SK-N-SH (cell line): ENCODE data around the gene SPATC1L. TPM values are rescaled to one million over a fixed set of nuclear protein-coding genes. Genes with fewer than 3 reads are reported as not detected.

ENCODE experiments used
- CTCF ChIA-PET: fragments of 300-600, 350-600 bp; formaldehyde crosslinking; extraction: SDS; loops from one replicate; lab custom pipeline; 2021; lab: Yijun Ruan, JAX
- POLR2A ChIA-PET: fragments of 350-600 bp; sonication (Branson Sonifier 250); formaldehyde crosslinking; extraction: SDS; loops from one replicate; lab custom pipeline; 2020; ENCODE audit warnings: antibody characterized with exemption, inconsistent platforms; lab: Yijun Ruan, JAX
- DNase-seq: peaks from one replicate; pipeline ENCODE4 v3.0.0; 2012
- H2AFZ ChIP-seq: fragments of 200-600 bp; sonication (generic); 2 replicates; pipeline ENCODE4 v1.8.1; 2016; ENCODE audit warnings: antibody characterized with exemption, mild to moderate bottlenecking, low read depth
- H3F3A ChIP-seq: fragments of 200-600 bp; sonication (generic); replicated peaks from 2 replicates; pipeline ENCODE3; 2016; ENCODE audit warnings: antibody characterized with exemption, mild to moderate bottlenecking; ENCODE audit not compliant: insufficient read depth
- H3K27ac ChIP-seq, 2 experiments: fragments of 200-500 bp in 1 of 2; fragments of 200-600 bp in 1 of 2; sonication (Bioruptor generic) in 1 of 2; sonication (generic), shearing (Covaris generic) in 1 of 2; 2 replicates each; pipeline versions ENCODE4 v1.5.1 to v1.6.1; 2014 to 2016; ENCODE audit warnings: low read depth in 2 of 2, inconsistent platforms in 1 of 2, low read length in 1 of 2, mild to moderate bottlenecking in 1 of 2, mixed read lengths in 1 of 2
- H3K27me3 ChIP-seq: fragments of 200-600 bp; sonication (generic), shearing (Covaris generic); 2 replicates; pipeline ENCODE4 v1.6.1; 2016; ENCODE audit warnings: mixed run types; ENCODE audit not compliant: insufficient read depth
- H3K36me3 ChIP-seq, 2 experiments: fragments of 200-500 bp in 1 of 2; fragments of 200-600 bp in 1 of 2; sonication (Bioruptor generic) in 1 of 2; sonication (generic) in 1 of 2; replicated peaks in 1 of 2; 2 replicates each; pipeline versions ENCODE3 to v1.5.1; 2014 to 2016; ENCODE audit warnings: low read length in 1 of 2, mild to moderate bottlenecking in 1 of 2; ENCODE audit not compliant: insufficient read depth in 2 of 2, control insufficient read depth in 1 of 2
- H3K4me1 ChIP-seq, 2 experiments: fragments of 200-500 bp in 1 of 2; fragments of 200-600 bp in 1 of 2; sonication (Bioruptor generic) in 1 of 2; sonication (generic), shearing (Covaris generic) in 1 of 2; 2 replicates each; pipeline versions ENCODE4 v1.5.1 to v1.6.1; 2014 to 2016; ENCODE audit warnings: low read depth in 1 of 2, low read length in 1 of 2, mixed run types in 1 of 2; ENCODE audit not compliant: insufficient read depth in 2 of 2, control insufficient read depth in 1 of 2
- H3K4me2 ChIP-seq: fragments of 200-600 bp; sonication (generic), shearing (Covaris generic); 2 replicates; pipeline ENCODE4 v1.6.1; 2017; ENCODE audit warnings: mixed run types
- H3K4me3 ChIP-seq, 2 experiments: fragments of 200-500 bp in 1 of 2; fragments of 200-600 bp in 1 of 2; sonication (Bioruptor generic) in 1 of 2; sonication (generic), shearing (Covaris generic) in 1 of 2; 2 replicates each; pipeline versions ENCODE4 v1.5.1 to v1.8.1; 2014 to 2016; ENCODE audit warnings: low read depth in 2 of 2, inconsistent platforms in 1 of 2, low read length in 1 of 2, mild to moderate bottlenecking in 1 of 2, mixed read lengths in 1 of 2, moderate library complexity in 1 of 2
- H3K79me2 ChIP-seq: fragments of 200-600 bp; sonication (generic); 2 replicates; pipeline ENCODE4 v1.8.1; 2017; ENCODE audit warnings: mild to moderate bottlenecking; ENCODE audit not compliant: insufficient read depth
- H3K9ac ChIP-seq: fragments of 200-600 bp; sonication (generic); 2 replicates; pipeline ENCODE4 v1.6.1; 2017; ENCODE audit warnings: mixed run types
- H3K9me2 ChIP-seq: fragments of 200-600 bp; sonication (generic); 2 replicates; pipeline ENCODE4 v1.6.1; 2017; ENCODE audit warnings: mixed run types
- H3K9me3 ChIP-seq: fragments of 200-600 bp; sonication (generic); 2 replicates; pipeline ENCODE4 v1.6.1; 2017; ENCODE audit warnings: mixed run types, mild to moderate bottlenecking, moderate library complexity
- H4K20me1 ChIP-seq: fragments of 200-600 bp; sonication (generic); 2 replicates; pipeline ENCODE4 v1.6.1; 2017; ENCODE audit warnings: mild to moderate bottlenecking, mixed run types; ENCODE audit not compliant: insufficient read depth
- CTCF ChIP-seq: fragments of 200-600 bp; sonication (generic); IDR thresholded peaks from 2 replicates; pipeline ENCODE4 v1.6.1; 2017; ENCODE audit warnings: antibody characterized with exemption, mild to moderate bottlenecking, moderate library complexity
- FOXM1 ChIP-seq: IDR thresholded peaks from 2 replicates; pipeline ENCODE4 v1.4.0; 2012; ENCODE audit warnings: low read depth, mild to moderate bottlenecking
- GABPA ChIP-seq: IDR thresholded peaks from 2 replicates; pipeline ENCODE4 v1.4.0; 2012; ENCODE audit warnings: low read depth, mild to moderate bottlenecking
- MAX ChIP-seq: IDR thresholded peaks from 2 replicates; pipeline ENCODE4 v1.4.0; 2012; ENCODE audit warnings: low read depth
- MXI1 ChIP-seq: IDR thresholded peaks from 2 replicates; pipeline ENCODE4 v1.6.1; 2012; ENCODE audit warnings: mild to moderate bottlenecking, low read depth, low read length, improper control_type of control experiment
- RCOR1 ChIP-seq: fragments of 150-350 bp; IDR thresholded peaks from 2 replicates; pipeline ENCODE4 v1.6.1; 2017; ENCODE audit warnings: antibody characterized with exemption, low read length
- SIN3A ChIP-seq: IDR thresholded peaks from 2 replicates; pipeline ENCODE4 v1.6.1; 2012; ENCODE audit warnings: low read depth, mild to moderate bottlenecking, low read length, moderate library complexity, borderline replicate concordance
- WGBS: methylation state at CpG from one replicate; pipeline ENCODE4 v1.1.6; 2017; ENCODE audit warnings: low lambda C conversion rate; 5-methylcytosine and 5-hydroxymethylcytosine counted together
- polyA plus RNA-seq, 3 experiments: library from polyadenylated mRNA; depleted of rRNA; stranded (reverse); fragments of >200 nt; gene quantifications; 2 replicates each; pipeline ENCODE4 v1.2.3, GENCODE V29; 2012
- TF ChIP-seq, protein P1 (sequence below): fragments of 150-350 bp; IDR thresholded peaks from 2 replicates; pipeline ENCODE4 v1.6.1; 2017; ENCODE audit warnings: antibody characterized with exemption, low read length, low read depth, borderline replicate concordance

The SPATC1L gene
- polyA plus RNA-seq, 1 of the 3 experiments (the other 2 are of a cell fraction) = 8.3 TPM

- TF ChIP-seq, protein P1, sequence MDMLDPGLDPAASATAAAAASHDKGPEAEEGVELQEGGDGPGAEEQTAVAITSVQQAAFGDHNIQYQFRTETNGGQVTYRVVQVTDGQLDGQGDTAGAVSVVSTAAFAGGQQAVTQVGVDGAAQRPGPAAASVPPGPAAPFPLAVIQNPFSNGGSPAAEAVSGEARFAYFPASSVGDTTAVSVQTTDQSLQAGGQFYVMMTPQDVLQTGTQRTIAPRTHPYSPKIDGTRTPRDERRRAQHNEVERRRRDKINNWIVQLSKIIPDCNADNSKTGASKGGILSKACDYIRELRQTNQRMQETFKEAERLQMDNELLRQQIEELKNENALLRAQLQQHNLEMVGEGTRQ = no peak
- TF ChIP-seq MXI1 (no peak), RCOR1 (no peak), FOXM1 (no peak), SIN3A (no peak), GABPA (no peak), CTCF (no peak), MAX (no peak)
- TF ChIP-seq, all 33 proteins: peak for 0
Observed at GRCh38 chr21:46214478-46215340, 30.4 kb upstream of the SPATC1L start (continued).

DNA sequence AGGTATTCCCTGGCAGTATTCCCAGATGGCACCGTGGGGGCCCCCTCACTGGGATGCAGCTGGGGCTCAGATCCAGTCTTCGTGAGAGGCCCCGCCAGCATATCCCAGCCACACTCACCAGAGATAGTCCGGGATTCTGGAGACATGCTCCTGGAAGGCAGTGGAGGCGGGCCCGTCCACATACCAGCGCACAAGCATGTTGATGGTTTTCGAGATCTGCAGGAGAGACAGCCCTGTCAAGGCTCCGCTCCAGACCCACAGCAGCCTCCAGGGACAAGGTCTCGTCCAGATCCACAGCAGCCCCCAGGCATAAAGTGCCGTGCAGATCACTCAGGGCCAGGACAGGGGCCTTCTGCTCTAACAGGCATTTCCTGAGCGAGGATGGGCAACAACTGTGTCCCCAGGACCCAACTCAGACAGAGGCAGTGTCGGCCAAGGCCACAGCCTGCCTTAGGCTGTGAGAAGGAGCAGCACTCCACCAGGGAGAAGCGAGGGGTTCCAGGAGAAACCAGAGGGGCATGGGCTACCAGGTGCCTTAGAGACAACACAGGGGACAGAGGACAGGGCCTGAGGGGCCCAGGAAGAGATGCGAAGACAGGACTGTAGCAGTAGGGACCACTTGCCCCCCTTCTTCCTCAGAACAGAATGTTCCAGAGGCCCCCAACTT, 29.5 kb upstream of the SPATC1L start:
- POLR2A ChIA-PET = no interaction called here
- TF ChIP-seq, protein P1 = no peak
- TF ChIP-seq RCOR1 = 0 out of 2 replicates have a peak, but pooled peaks have one; percentile 25
- CTCF ChIA-PET = interaction anchor here (0.9 to 1.2 kb wide), 3 partner anchors 8 to 27 kb away, joined by 3 to 4 read pairs (median 3); no protein-coding TSS in a partner anchor
- Histone ChIP-seq H2AFZ (no peak overlapping the region), H3K4me2 (no peak overlapping the region), H3K27me3 (no peaks in the 10 kb centered on the region), H3K79me2 (no peaks in the 10 kb centered on the region), H3K4me1 (peaks cover 0 to 22% of the 10 kb centered on the region in 2 experiments; a peak in 1 of 4 replicates), H3K9me2 (no peaks in the 10 kb centered on the region), H3F3A (no peaks in the 10 kb centered on the region), H4K20me1 (no peaks in the 10 kb centered on the region), H3K36me3 (peaks cover 0 to 20% of the 10 kb centered on the region in 2 experiments), H3K9me3 (no peaks in the 10 kb centered on the region), H3K27ac (peak overlapping the region in 1 of 2 experiments; percentile 29; a peak in 2 of 4 replicates), H3K9ac (no peak overlapping the region), H3K4me3 (no peak overlapping the region)
- DNase-seq = peak; percentile 62
- 82% methylated on average over 7 of the region's 15 CpGs for WGBS
